Cardiac fibroblast (primary cell): ENCODE measurements around the gene KCNIP4.

Source experiments
- DNase-seq, 2 donors: peaks; one replicate each; pipeline versions ENCODE4 v3.0.0 to v3.0.0-alpha.2; 2010; ENCODE audit warnings: low read depth in 2 of 2
- H3K4me3 ChIP-seq, 2 donors: replicated peaks in 1 of 2; 1 replicate in 1 of 2; 2 replicates in 1 of 2; pipeline ENCODE4 v1.5.1; 2011; ENCODE audit warnings: low read depth in 2 of 2, low read length in 2 of 2, mild to moderate bottlenecking in 2 of 2, moderate library complexity in 1 of 2
- CTCF ChIP-seq: IDR thresholded peaks from one replicate; pipeline ENCODE4 v1.5.1; 2011; ENCODE audit warnings: low read depth, mild to moderate bottlenecking, low read length, inconsistent platforms

The KCNIP4 gene

GRCh38 chr4:21514022-21514694, 434.4 kb downstream of the KCNIP4 start:
- no peak for TF ChIP-seq CTCF
- no peak for DNase-seq

GRCh38 chr4:21512353-21512752, 436.2 kb downstream of the KCNIP4 start:
- DNase-seq: peak; percentile 59 to 68
- peak; percentile 35 for TF ChIP-seq CTCF
- H3K4me3 ChIP-seq: no peak overlapping the region

More at GRCh38 chr4:21514022-21514694, 434.4 kb downstream of the KCNIP4 start:
- no peak overlapping the region for H3K4me3 ChIP-seq

- TF ChIP-seq CTCF: peak; percentile 9
- H3K4me3 ChIP-seq: no peak overlapping the region
- DNase-seq: peak; percentile 14 to 33
Measured at GRCh38 chr4:21507439-21507838, 441.1 kb downstream of the KCNIP4 start.

- H3K4me3 ChIP-seq: no peak overlapping the region
- DNase-seq: no peak
- TF ChIP-seq CTCF: no peak
Measured at GRCh38 chr4:21490682-21491081, 457.9 kb downstream of the KCNIP4 start.

GRCh38 chr4:21476757-21477156, 471.8 kb downstream of the KCNIP4 start:
- peak; percentile 1 to 10 for DNase-seq
- no peak overlapping the region for H3K4me3 ChIP-seq
- no peak for TF ChIP-seq CTCF

- DNase-seq: no peak
- TF ChIP-seq CTCF: no peak
- H3K4me3 ChIP-seq: no peak overlapping the region
Measured at GRCh38 chr4:21474195-21474594, 474.4 kb downstream of the KCNIP4 start.

GRCh38 chr4:21470535-21470934, 478.0 kb downstream of the KCNIP4 start:
- TF ChIP-seq CTCF: no peak
- DNase-seq: peak; percentile 39 to 55
- no peak overlapping the region for H3K4me3 ChIP-seq
